Endothelial cell (in vitro differentiated cells): ENCODE results near the gene PUS1. TPM values are rescaled to one million over a fixed set of nuclear protein-coding genes. Genes with fewer than 3 reads are reported as not detected.

ENCODE experiments used
- DNase-seq: peaks from one replicate; pipeline ENCODE4 v3.0.0; 2021; ENCODE audit warnings: low spot score
- H3K27ac Mint-ChIP-seq: one replicate; pipeline ENCODE4 v1.8.0; 2021; ENCODE audit warnings: mixed read lengths, inconsistent platforms; ENCODE audit not compliant: unreplicated experiment
- H3K27me3 Mint-ChIP-seq: one replicate; pipeline ENCODE4 v1.8.0; 2021; ENCODE audit warnings: mild to moderate bottlenecking, moderate library complexity, mixed read lengths, inconsistent platforms; ENCODE audit not compliant: unreplicated experiment
- H3K36me3 Mint-ChIP-seq: one replicate; pipeline ENCODE4 v1.8.0; 2021; ENCODE audit warnings: mild to moderate bottlenecking, low read depth, mixed read lengths, inconsistent platforms; ENCODE audit not compliant: unreplicated experiment
- H3K4me1 Mint-ChIP-seq: one replicate; pipeline ENCODE4 v1.8.0; 2021; ENCODE audit warnings: mild to moderate bottlenecking, mixed read lengths, inconsistent platforms; ENCODE audit not compliant: unreplicated experiment
- H3K4me3 Mint-ChIP-seq: one replicate; pipeline ENCODE4 v1.8.0; 2021; ENCODE audit warnings: mild to moderate bottlenecking, mixed read lengths, inconsistent platforms; ENCODE audit not compliant: unreplicated experiment
- H3K9me3 Mint-ChIP-seq: one replicate; pipeline ENCODE4 v1.8.0; 2021; ENCODE audit warnings: mixed read lengths, inconsistent platforms; ENCODE audit not compliant: unreplicated experiment
- total RNA-seq: library from RNA; stranded (reverse); fragmentation: NEBNext Ultra II Directional; extraction: Animal tissue kit (Norgen Biotek cat#: 25700); gene quantifications from one replicate; pipeline ENCODE4 v1.2.1, GENCODE V29; 2021; ENCODE audit not compliant: unreplicated experiment
- TF ChIP-seq, protein P1 (sequence below): fragments of 200-600 bp; sonication (generic); IDR thresholded peaks from one replicate; pipeline ENCODE4 v1.5.0; 2021; ENCODE audit warnings: antibody characterized with exemption; ENCODE audit not compliant: unreplicated experiment

Gene PUS1
- total RNA-seq, 1 donor from 2014 or later, result 25.8 TPM

DNA sequence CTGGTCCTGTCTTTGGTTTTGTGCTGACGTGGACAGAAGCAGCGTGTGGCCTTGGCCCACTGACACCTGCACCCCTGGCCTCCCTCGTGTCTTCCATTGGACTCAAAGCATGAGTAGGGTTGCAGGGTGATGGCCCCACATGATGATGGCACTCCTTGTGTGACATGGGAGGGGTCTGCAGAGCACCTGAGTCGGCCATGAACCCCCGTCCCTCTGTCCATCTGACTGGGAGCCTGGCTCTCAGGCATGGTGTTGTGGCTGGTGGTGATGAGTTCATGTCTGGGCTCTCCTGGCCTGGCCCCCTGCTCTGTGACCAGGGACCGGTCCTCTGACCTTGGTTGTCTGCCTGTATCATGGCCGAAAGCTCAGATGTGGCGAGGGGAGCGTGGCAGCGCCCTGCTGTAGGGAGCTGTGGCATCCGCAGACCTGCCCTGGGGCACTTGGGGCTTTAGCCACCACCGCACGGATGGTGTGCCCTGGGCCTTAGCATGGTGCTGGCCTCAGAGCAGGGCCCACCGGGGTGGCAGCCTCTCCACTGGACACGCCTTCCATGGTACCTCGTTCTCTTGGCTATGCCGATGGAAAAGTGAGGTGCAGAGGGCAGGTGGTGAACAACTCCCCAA lies 17.9 kb upstream of the PUS1 start:
- Mint-ChIP-seq H3K27me3 (peaks cover 2% of the 10 kb centered on the region), H3K4me1 (no peaks in the 10 kb centered on the region), H3K9me3 (no peaks in the 10 kb centered on the region), H3K27ac (no peak overlapping the region), H3K4me3 (no peak overlapping the region), H3K36me3 (no peaks in the 10 kb centered on the region)
- TF ChIP-seq, protein P1, sequence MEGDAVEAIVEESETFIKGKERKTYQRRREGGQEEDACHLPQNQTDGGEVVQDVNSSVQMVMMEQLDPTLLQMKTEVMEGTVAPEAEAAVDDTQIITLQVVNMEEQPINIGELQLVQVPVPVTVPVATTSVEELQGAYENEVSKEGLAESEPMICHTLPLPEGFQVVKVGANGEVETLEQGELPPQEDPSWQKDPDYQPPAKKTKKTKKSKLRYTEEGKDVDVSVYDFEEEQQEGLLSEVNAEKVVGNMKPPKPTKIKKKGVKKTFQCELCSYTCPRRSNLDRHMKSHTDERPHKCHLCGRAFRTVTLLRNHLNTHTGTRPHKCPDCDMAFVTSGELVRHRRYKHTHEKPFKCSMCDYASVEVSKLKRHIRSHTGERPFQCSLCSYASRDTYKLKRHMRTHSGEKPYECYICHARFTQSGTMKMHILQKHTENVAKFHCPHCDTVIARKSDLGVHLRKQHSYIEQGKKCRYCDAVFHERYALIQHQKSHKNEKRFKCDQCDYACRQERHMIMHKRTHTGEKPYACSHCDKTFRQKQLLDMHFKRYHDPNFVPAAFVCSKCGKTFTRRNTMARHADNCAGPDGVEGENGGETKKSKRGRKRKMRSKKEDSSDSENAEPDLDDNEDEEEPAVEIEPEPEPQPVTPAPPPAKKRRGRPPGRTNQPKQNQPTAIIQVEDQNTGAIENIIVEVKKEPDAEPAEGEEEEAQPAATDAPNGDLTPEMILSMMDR, result no peak
- DNase-seq, result no peak

DNA sequence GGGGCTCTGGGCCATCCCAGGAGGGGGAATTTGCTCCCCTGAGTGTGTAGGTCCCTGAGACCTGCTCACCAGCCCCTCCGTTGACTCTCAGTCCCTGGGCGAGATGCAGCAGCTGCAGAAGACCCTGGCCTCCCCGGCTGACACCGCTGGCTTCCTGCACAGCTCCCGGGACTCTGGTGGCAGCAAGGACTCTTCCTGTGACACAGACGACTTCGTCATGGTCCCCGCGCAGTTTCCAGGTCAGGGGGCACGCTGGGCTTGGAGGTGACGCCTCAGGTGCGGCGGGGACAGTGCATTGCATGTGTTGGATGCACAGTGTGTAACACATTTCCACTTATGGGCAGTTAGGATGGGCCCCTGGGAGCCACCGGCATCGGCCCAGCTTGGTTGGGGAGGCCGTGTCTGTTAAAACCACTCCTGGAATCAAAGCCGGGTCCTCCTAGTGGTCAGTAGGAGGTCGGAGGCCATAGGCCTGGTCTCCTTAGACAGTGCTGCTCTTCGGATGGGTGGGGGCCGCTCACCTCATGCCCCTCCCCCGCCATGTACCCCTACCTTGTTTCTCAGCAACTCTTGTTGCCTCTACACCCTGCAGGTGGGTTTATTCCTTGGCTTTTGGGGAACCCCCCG lies 17.1 kb upstream of the PUS1 start:
- Mint-ChIP-seq H3K36me3 (no peaks in the 10 kb centered on the region), H3K4me1 (no peaks in the 10 kb centered on the region), H3K27me3 (peaks cover 2% of the 10 kb centered on the region), H3K9me3 (no peaks in the 10 kb centered on the region), H3K4me3 (no peak overlapping the region), H3K27ac (no peak overlapping the region)
- TF ChIP-seq, protein P1, result no peak
- DNase-seq, result no peak

DNA sequence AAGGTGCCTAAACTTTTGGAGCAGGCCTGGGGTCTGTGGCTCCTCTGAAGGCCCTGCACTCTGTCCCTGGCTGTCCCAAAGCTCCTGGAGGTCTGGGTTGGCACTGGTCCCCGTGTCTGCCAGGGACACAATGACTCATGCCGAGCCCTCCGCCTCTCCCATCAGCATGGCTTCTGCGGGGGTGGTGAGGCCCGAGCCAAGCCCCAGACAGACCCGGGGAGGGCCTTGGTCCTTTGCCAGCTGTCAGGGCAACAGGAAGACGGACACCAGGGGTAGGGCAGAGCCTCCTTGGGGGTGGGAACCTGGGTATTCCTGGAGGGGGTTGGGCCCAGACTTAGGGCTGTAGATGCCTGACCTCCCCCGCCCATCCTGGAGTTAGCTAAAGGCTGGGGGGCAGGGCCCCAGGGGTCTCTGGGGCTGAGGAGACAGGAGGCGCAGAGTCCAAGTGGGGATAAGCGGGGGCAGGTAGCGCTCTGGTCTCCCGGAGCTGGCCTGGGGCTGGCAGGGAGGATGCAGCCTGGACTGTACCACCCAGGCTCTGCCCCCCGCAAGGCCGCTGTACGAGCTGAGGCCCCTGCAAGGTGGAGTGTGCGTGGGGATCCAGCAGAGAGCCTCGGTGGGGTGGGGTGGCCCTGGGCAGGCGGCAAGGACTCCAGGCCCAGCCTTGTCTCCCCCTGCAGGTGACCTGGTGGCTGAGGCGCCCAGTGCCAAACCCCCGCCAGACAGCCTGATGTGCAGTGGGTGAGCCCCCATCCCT lies 16.4 kb upstream of the PUS1 start:
- H3K9me3 Mint-ChIP-seq, result no peaks in the 10 kb centered on the region
- DNase-seq, result no peak
- H3K4me3 Mint-ChIP-seq, result no peak overlapping the region
- TF ChIP-seq, protein P1, result no peak
- H3K4me1 Mint-ChIP-seq, result no peaks in the 10 kb centered on the region
- H3K27me3 Mint-ChIP-seq, result peaks cover 2% of the 10 kb centered on the region
- H3K27ac Mint-ChIP-seq, result no peak overlapping the region
- H3K36me3 Mint-ChIP-seq, result no peaks in the 10 kb centered on the region

DNA sequence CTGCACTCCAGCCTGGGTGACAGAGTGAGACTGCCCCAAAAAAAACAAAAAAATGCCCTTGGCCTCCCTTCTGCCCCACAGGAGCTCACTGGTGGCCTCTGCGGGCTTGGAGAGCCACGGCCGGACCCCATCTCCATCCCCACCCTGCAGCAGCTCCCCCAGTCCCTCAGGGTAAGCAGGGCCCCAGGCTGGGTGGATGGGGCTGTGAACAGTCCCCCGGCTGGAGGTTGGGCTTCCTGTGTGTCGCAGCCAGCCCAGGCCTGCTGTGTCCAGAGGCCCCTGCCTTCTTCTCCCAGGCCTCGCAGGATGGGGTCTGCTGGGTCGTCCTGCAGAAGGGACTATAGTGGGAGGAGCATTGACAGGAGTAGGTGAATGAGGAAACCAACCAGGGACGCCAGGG lies 15.4 kb upstream of the PUS1 start:
- H3K36me3 Mint-ChIP-seq, result no peaks in the 10 kb centered on the region
- H3K27me3 Mint-ChIP-seq, result peaks cover 2% of the 10 kb centered on the region
- H3K4me3 Mint-ChIP-seq, result no peak overlapping the region
- TF ChIP-seq, protein P1, result no peak
- no peak for DNase-seq
- no peaks in the 10 kb centered on the region for H3K4me1 Mint-ChIP-seq
- no peaks in the 10 kb centered on the region for H3K9me3 Mint-ChIP-seq
- H3K27ac Mint-ChIP-seq, result no peak overlapping the region
